H1 (cell line): ENCODE results near the gene ARID3B. TPM values are rescaled to one million over a fixed set of nuclear protein-coding genes. Genes with fewer than 3 reads are reported as not detected.

Experiments
- SRF ChIP-seq: IDR thresholded peaks from 2 replicates; pipeline ENCODE4 v1.6.1; 2011; ENCODE audit warnings: mild to moderate bottlenecking, low read depth, low read length, moderate library complexity
- polyA plus RNA-seq, 7 experiments: library from polyadenylated mRNA; depleted of rRNA in 3 of 7; stranded (reverse) in 5 of 7; unstranded in 2 of 7; fragments of >200 nt in 5 of 7; fragments of 200-250 nt in 2 of 7; gene quantifications; 1 replicate in 5 of 7; 2 replicates in 1 of 7; 4 replicates in 1 of 7; pipeline versions ENCODE4 v1.2.1 to v1.2.3, GENCODE V29; 2011 to 2013; ENCODE audit warnings: missing spikeins in 2 of 7, mixed read lengths in 2 of 7
- total RNA-seq: library from RNA; stranded (reverse); fragmentation: NEBNext Ultra II Directional; extraction: Animal tissue kit (Norgen Biotek cat#: 25700); gene quantifications from 2 replicates; pipeline ENCODE4 v1.2.1, GENCODE V29; 2021

ARID3B gene
- total and polyA plus RNA-seq, 2 of the 8 experiments (the other 6 are each of a cell fraction or from before 2014, with no cell fraction given) = 81.0 to 115 TPM

DNA sequence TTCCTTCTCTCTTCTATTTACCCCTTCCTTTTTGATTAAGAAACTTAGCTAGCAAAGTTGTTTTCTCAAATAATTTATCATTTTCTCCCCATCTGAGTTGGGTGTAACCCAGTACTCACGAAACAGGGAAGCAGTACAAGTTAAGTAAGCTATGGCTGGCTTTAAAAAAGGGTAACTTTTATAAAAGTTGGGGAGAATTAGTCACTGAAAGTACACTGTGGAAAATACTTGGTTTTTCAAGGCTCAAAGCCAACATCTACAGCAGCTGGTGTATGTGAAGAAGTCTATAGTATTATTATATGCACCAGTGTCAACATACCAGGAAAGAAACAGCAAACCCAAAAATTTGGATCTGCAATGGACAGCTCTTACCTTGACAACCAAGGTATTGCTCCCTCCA, 100.1 kb downstream of the ARID3B start (continued):
- no peak for TF ChIP-seq SRF
